ENCODE results near the gene NAGK.
"Not testable (repeated sequence)": the region's sequence is repeated elsewhere in the genome, so short reads cannot be mapped to it uniquely, and the experiment has no call there.

Gene NAGK

GRCh38 chr2:71045865-71046548 lies 22.4 kb upstream of the NAGK start:
- Histone ChIP-seq H3K36me3 (ENCODE audit: control insufficient read depth in 1 of 2, insufficient read depth in 2 of 2, low read length in 2 of 2) (no peaks in the 10 kb centered on the region), H2AK5ac (ENCODE audit: low read length) (no peak overlapping the region), H3K14ac (ENCODE audit: low read length) (no peak overlapping the region), H3K9ac (ENCODE audit: low read length) (no peak overlapping the region), H3K27ac (ENCODE audit: low read depth, low read length) (no peak overlapping the region), H3K4ac (ENCODE audit: low read depth, low read length) (no peak overlapping the region), H2AFZ (ENCODE audit: insufficient read depth, low read length, poor library complexity) (no peak overlapping the region), H4K8ac (ENCODE audit: low read depth, low read length) (no peak overlapping the region), H3K18ac (ENCODE audit: low read length) (no peak overlapping the region), H3K4me3 (ENCODE audit: low read depth, low read length) (no peak overlapping the region), H3K4me2 (ENCODE audit: low read length) (no peak overlapping the region), H3K4me1 (ENCODE audit: control insufficient read depth in 1 of 2, insufficient read depth in 2 of 2, low read length in 2 of 2) (peaks cover 23 to 39% of the 10 kb centered on the region in 2 experiments), H3K27me3 (ENCODE audit: insufficient read depth, low read length) (no peaks in the 10 kb centered on the region), H3K9me3 (ENCODE audit: insufficient read depth, low read depth, low read length) (no peaks in the 10 kb centered on the region), H2BK120ac (ENCODE audit: insufficient read depth, low read length, poor library complexity) (no peak overlapping the region), H2BK12ac (ENCODE audit: low read length) (no peak overlapping the region), H4K91ac (ENCODE audit: low read depth, low read length) (peak overlapping the region; percentile 35), H2BK5ac (ENCODE audit: low read depth, low read length, poor library complexity) (no peak overlapping the region), H3K79me1 (ENCODE audit: low read length) (peaks cover 9% of the 10 kb centered on the region), H3K23ac (ENCODE audit: low read length) (no peak overlapping the region), H4K12ac (ENCODE audit: low read depth, low read length) (no peak overlapping the region), H3K79me2 (ENCODE audit: control insufficient read depth, insufficient read depth, low read length, poor library complexity) (no peaks in the 10 kb centered on the region)
- no peak for DNase-seq
- no CpG with 5 or more reads among the region's 23 CpGs for WGBS (ENCODE audit: extremely low coverage, insufficient coverage, insufficient read length)

- no peak overlapping the region for H3K4me2 ChIP-seq (ENCODE audit: low read length)
- H3K23ac ChIP-seq (ENCODE audit: low read length) = no peak overlapping the region
- H2BK120ac ChIP-seq (ENCODE audit: insufficient read depth, low read length, poor library complexity) = peak overlapping the region; percentile 72
- H2AK5ac ChIP-seq (ENCODE audit: low read length) = no peak overlapping the region
- no peaks in the 10 kb centered on the region for H3K9me3 ChIP-seq (ENCODE audit: insufficient read depth, low read depth, low read length)
- peak overlapping the region; percentile 81 for H2BK5ac ChIP-seq (ENCODE audit: low read depth, low read length, poor library complexity)
- no peak overlapping the region for H4K12ac ChIP-seq (ENCODE audit: low read depth, low read length)
- H3K79me2 ChIP-seq (ENCODE audit: control insufficient read depth, insufficient read depth, low read length, poor library complexity) = no peaks in the 10 kb centered on the region
- peak overlapping the region; percentile 46 for H2BK12ac ChIP-seq (ENCODE audit: low read length)
- peaks cover 9% of the 10 kb centered on the region for H3K79me1 ChIP-seq (ENCODE audit: low read length)
- H3K27me3 ChIP-seq (ENCODE audit: insufficient read depth, low read length) = no peaks in the 10 kb centered on the region
- peak overlapping the region; percentile 87 for H4K91ac ChIP-seq (ENCODE audit: low read depth, low read length)
- peaks cover 23 to 39% of the 10 kb centered on the region in 2 experiments for H3K4me1 ChIP-seq (ENCODE audit: control insufficient read depth in 1 of 2, insufficient read depth in 2 of 2, low read length in 2 of 2)
- H2AFZ ChIP-seq (ENCODE audit: insufficient read depth, low read length, poor library complexity) = no peak overlapping the region
- no peak overlapping the region for H4K8ac ChIP-seq (ENCODE audit: low read depth, low read length)
- peak overlapping the region; percentile 40 for H3K14ac ChIP-seq (ENCODE audit: low read length)
- no CpG with 5 or more reads among the region's 7 CpGs for WGBS (ENCODE audit: extremely low coverage, insufficient coverage, insufficient read length)
- H3K9ac ChIP-seq (ENCODE audit: low read length) = no peak overlapping the region
- H3K4ac ChIP-seq (ENCODE audit: low read depth, low read length) = no peak overlapping the region
- no peaks in the 10 kb centered on the region for H3K36me3 ChIP-seq (ENCODE audit: control insufficient read depth in 1 of 2, insufficient read depth in 2 of 2, low read length in 2 of 2)
- H3K27ac ChIP-seq (ENCODE audit: low read depth, low read length) = peak overlapping the region; percentile 43
- H3K18ac ChIP-seq (ENCODE audit: low read length) = no peak overlapping the region
- no peak overlapping the region for H3K4me3 ChIP-seq (ENCODE audit: low read depth, low read length)
- DNase-seq = peak; percentile 91 to 97
Measured at GRCh38 chr2:71048096-71048495, 20.4 kb upstream of the NAGK start.

DNA sequence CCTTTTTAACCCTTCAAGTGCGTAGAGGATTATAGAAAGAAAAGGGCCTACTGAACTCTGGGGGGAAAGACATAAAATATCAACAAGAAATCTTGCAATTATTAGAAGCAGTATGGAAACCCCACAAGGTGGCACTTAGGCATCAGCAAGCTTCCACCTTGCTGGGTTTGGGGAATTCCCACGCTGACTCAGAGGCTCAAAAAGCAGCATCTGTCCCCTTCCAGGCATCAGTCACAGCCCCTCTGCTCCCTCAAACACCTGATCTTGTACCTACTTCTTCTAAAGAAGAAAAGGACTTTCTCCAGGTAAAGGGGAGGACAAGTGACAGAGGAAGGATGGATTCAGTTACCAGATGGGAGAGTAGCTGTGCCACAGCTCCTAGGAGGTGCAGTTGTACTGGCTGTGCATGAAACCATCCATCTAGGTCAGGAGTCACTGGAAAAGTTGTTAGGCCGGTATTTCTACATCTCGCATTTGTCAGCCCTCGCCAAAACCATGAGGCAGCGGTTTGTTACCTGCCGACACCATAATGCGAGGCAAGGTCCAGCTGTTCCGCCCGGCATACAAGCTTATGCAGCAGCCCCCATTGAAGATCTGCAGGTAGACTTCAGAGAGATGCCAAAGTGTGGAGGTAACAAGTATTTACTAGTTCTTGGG lies 18.6 kb upstream of the NAGK start:
- H4K8ac ChIP-seq (ENCODE audit: low read depth, low read length) = peak overlapping the region; percentile 24
- H2BK12ac ChIP-seq (ENCODE audit: low read length); H3K4me3 ChIP-seq (ENCODE audit: low read depth, low read length); H3K79me2 ChIP-seq (ENCODE audit: control insufficient read depth, insufficient read depth, low read length, poor library complexity); H3K36me3 ChIP-seq (ENCODE audit: control insufficient read depth in 1 of 2, insufficient read depth in 2 of 2, low read length in 2 of 2); H3K9me3 ChIP-seq (ENCODE audit: insufficient read depth, low read depth, low read length); H2AFZ ChIP-seq (ENCODE audit: insufficient read depth, low read length, poor library complexity); H3K23ac ChIP-seq (ENCODE audit: low read length); H4K12ac ChIP-seq (ENCODE audit: low read depth, low read length); H3K18ac ChIP-seq (ENCODE audit: low read length); H3K4ac ChIP-seq (ENCODE audit: low read depth, low read length); H2AK5ac ChIP-seq (ENCODE audit: low read length); H3K9ac ChIP-seq (ENCODE audit: low read length); H3K27me3 ChIP-seq (ENCODE audit: insufficient read depth, low read length); H3K14ac ChIP-seq (ENCODE audit: low read length); H3K79me1 ChIP-seq (ENCODE audit: low read length): not testable (repeated sequence)
- peak overlapping the region; percentile 70 for H2BK5ac ChIP-seq (ENCODE audit: low read depth, low read length, poor library complexity)
- no CpG with 5 or more reads among the region's 10 CpGs for WGBS (ENCODE audit: extremely low coverage, insufficient coverage, insufficient read length)
- peak; percentile 91 to 98 for DNase-seq
- H3K27ac ChIP-seq (ENCODE audit: low read depth, low read length) = peak overlapping the region; percentile 58
- peaks cover 23 to 39% of the 10 kb centered on the region in 2 experiments for H3K4me1 ChIP-seq (ENCODE audit: control insufficient read depth in 1 of 2, insufficient read depth in 2 of 2, low read length in 2 of 2)
- H4K91ac ChIP-seq (ENCODE audit: low read depth, low read length) = peak overlapping the region; percentile 87
- H3K4me2 ChIP-seq (ENCODE audit: low read length) = peak overlapping the region; percentile 8
- H2BK120ac ChIP-seq (ENCODE audit: insufficient read depth, low read length, poor library complexity) = peak overlapping the region; percentile 74

DNA sequence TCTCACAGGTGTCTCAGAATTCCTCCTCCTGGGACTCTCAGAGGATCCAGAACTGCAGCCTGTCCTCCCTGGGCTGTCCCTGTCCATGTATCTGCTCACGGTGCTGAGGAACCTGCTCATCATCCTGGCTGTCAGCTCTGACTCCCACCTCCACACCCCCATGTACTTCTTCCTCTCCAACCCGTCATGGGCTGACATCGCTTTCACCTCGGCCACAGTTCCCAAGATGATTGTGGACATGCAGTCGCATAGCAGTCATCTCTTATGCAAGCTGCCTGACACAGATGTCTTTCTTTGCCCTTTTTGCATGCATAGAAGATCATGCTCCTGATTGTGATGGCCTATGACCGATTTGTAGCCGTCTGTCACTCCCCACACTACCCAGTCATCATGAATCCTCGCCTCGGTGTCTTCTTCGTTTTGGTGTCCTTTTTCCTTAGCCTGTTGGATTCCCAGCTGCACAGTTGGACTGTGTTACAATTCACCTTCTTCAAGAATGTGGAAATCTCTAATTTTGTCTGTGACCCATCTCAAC lies 13.2 kb upstream of the NAGK start:
- not testable (repeated sequence) for H3K4me2 ChIP-seq (ENCODE audit: low read length); H3K14ac ChIP-seq (ENCODE audit: low read length); H2BK120ac ChIP-seq (ENCODE audit: insufficient read depth, low read length, poor library complexity); H3K9me3 ChIP-seq (ENCODE audit: insufficient read depth, low read depth, low read length); H3K18ac ChIP-seq (ENCODE audit: low read length); H3K79me1 ChIP-seq (ENCODE audit: low read length); H3K27me3 ChIP-seq (ENCODE audit: insufficient read depth, low read length); H2AK5ac ChIP-seq (ENCODE audit: low read length); H3K79me2 ChIP-seq (ENCODE audit: control insufficient read depth, insufficient read depth, low read length, poor library complexity); H2BK5ac ChIP-seq (ENCODE audit: low read depth, low read length, poor library complexity); H3K36me3 ChIP-seq (ENCODE audit: control insufficient read depth in 1 of 2, insufficient read depth in 2 of 2, low read length in 2 of 2); H3K27ac ChIP-seq (ENCODE audit: low read depth, low read length); H3K4ac ChIP-seq (ENCODE audit: low read depth, low read length); H3K4me3 ChIP-seq (ENCODE audit: low read depth, low read length); H4K12ac ChIP-seq (ENCODE audit: low read depth, low read length); H4K8ac ChIP-seq (ENCODE audit: low read depth, low read length); H4K91ac ChIP-seq (ENCODE audit: low read depth, low read length); H3K4me1 ChIP-seq (ENCODE audit: control insufficient read depth in 1 of 2, insufficient read depth in 2 of 2, low read length in 2 of 2); H3K23ac ChIP-seq (ENCODE audit: low read length); H2BK12ac ChIP-seq (ENCODE audit: low read length); H2AFZ ChIP-seq (ENCODE audit: insufficient read depth, low read length, poor library complexity); H3K9ac ChIP-seq (ENCODE audit: low read length)
- peak; percentile 56 to 75 for DNase-seq
- WGBS (ENCODE audit: extremely low coverage, insufficient coverage, insufficient read length) = no CpG with 5 or more reads among the region's 10 CpGs

All from trophoblast cell (in vitro differentiated cells and primary cell).